GM10266 (cell line): ENCODE measurements around the gene PEAK3.

ENCODE experiments used
- DNase-seq: peaks from one replicate; pipeline ENCODE4 v3.0.0; 2012; ENCODE audit errors: extremely low spot score
- TF ChIP-seq, protein P1 (sequence below): IDR thresholded peaks from 2 replicates; pipeline ENCODE4 v1.5.1; 2012; ENCODE audit warnings: mild to moderate bottlenecking, low read depth; ENCODE audit not compliant: control insufficient read depth, insufficient read depth; ENCODE audit errors: missing control alignments

Gene PEAK3

DNA sequence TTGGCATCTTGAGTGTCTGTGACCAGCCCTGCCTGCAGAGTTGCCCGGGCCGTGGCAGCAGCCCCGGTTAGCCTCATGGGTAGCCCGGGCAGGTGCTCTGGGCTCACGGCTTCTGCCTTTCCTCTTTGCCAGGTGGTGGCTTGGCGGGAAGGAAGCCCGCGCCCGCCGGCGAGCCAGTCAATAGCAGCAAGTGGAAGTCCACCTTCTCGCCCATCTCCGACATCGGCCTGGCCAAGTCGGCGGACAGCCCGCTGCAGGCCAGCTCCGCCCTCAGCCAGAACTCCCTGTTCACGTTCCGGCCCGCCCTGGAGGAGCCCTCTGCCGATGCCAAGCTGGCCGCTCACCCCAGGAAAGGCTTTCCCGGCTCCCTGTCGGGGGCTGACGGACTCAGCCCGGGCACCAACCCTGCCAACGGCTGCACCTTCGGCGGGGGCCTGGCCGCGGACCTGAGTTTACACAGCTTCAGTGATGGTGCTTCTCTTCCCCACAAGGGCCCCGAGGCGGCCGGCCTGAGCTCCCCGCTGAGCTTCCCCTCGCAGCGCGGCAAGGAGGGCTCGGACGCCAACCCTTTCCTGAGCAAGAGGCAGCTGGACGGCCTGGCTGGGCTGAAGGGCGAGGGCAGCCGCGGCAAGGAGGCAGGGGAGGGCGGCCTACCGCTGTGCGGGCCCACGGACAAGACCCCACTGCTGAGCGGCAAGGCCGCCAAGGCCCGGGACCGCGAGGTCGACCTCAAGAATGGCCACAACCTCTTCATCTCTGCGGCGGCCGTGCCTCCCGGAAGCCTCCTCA lies 55.7 kb downstream of the PEAK3 start:
- no peak for DNase-seq
- TF ChIP-seq, protein P1, sequence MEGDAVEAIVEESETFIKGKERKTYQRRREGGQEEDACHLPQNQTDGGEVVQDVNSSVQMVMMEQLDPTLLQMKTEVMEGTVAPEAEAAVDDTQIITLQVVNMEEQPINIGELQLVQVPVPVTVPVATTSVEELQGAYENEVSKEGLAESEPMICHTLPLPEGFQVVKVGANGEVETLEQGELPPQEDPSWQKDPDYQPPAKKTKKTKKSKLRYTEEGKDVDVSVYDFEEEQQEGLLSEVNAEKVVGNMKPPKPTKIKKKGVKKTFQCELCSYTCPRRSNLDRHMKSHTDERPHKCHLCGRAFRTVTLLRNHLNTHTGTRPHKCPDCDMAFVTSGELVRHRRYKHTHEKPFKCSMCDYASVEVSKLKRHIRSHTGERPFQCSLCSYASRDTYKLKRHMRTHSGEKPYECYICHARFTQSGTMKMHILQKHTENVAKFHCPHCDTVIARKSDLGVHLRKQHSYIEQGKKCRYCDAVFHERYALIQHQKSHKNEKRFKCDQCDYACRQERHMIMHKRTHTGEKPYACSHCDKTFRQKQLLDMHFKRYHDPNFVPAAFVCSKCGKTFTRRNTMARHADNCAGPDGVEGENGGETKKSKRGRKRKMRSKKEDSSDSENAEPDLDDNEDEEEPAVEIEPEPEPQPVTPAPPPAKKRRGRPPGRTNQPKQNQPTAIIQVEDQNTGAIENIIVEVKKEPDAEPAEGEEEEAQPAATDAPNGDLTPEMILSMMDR, result no peak

DNA sequence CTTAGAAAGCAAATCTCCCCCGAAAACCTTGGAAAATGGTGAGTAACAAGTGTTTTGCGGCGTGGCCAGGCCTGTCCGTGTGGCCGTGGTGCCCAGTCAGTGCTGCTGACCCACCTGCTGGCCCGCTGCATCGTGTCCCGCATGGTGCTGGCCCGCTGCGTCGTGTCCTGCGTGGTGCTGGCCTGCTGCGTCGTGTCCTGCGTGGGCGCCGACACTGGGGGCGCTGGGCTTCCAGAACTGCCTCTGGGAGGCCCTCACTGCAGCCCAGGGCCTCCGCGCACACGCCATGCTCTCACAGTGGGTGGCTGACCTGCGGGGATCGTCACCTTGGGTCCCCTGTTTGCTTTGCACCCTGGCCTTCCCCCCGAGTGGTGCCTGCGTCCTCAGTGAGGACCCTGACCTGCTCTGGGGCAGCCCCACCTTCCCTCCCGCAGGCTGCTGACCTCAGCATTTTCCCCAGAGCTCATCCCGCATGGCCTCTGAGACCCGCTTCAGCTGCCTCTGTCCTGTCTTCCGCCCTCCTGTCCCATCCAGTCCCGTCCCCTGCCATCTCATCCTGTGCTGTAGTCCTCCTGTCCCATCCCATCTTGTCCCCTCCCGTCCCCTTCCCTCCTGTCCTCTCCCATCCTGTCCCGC lies 56.4 kb downstream of the PEAK3 start:
- no peak for DNase-seq
- TF ChIP-seq, protein P1, result no peak

DNA sequence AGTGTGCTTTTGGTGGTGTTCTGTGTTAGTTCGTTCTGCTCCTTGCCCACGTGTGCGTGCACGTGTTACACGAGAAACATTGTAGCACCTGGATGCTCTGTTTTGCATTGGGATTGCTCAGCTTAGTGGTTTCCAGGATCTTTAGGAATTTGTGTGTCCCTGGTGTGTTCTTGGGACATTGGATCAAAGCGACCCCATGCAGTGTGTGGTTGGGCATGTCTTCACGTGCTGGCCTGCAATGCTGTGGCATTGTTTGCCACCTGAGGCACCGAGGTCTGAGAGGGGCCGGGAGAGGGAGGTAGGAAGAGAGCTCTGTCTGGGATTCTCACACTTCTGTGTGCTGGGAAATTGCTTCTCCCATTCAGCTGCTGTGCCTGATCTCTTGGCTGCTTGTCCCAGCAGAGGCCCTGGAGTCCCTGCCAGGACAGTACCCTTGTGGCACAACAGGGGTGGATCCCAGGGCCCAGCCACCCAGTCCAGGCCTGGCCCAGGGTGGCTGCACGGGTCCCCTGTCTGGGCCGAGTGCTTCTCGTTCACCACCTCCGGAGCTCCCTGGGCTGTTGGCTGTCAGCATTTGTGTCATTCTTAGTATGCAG lies 57.1 kb downstream of the PEAK3 start:
- no peak for DNase-seq
- TF ChIP-seq, protein P1, result no peak
